DMS114 treated with DMSO at 0.1 percent for 48 hours (cell line): ENCODE data around the gene SLC4A1AP.
A peak's percentile ranks its signal among the peaks of the same experiment; 100 is the strongest.
"Not testable (repeated sequence)": the region's sequence is repeated elsewhere in the genome, so short reads cannot be mapped to it uniquely, and the experiment has no call there.

Experiments
- DNase-seq: peaks from one replicate; lab custom pipeline; 2025; ENCODE audit not compliant: unreplicated experiment; lab: John Stamatoyannopoulos, UW

SLC4A1AP gene

GRCh38 chr2:27647737-27648136 is 16.0 kb upstream of the SLC4A1AP start:
- DNase-seq = no peak

GRCh38 chr2:27651056-27651455 is 12.6 kb upstream of the SLC4A1AP start:
- no peak for DNase-seq

DNA sequence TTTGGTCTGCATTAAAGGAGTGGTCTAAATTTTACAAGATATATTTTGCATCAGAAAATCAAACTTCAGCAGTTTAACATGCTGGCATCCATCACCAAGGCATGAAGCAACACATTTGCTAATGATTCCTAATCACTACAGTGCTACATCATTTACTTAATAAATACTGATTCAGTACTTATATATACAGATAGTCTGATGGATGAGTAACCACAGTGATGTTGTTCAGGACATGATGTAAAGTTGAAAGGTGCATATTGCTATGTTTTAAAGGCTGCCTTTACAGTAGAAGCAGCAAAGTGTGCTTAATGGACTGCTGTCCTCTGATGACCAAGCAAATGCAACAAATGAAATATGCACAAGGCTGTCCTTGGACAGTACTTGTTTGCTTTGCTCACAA is 11.3 kb upstream of the SLC4A1AP start:
- no peak for DNase-seq

DNA sequence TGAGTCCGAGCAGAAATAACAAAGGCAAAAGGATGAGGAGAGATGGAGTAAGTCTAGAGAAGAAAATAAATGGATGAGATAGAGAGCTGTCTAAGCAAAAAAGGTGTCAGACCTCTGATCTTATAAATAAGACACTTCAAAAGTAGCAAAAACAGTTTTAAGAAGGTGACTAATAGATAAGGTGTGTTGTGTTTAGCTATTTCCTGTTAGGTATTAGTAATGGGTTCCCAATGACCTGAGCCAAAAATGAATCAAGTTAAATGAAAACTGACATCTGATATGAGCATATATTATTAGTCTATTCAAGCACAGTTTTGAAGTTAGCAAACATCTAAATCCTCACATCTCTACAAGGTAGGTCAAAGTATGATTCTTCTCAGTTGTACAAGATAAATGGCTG is 10.9 kb upstream of the SLC4A1AP start:
- no peak for DNase-seq

DNA sequence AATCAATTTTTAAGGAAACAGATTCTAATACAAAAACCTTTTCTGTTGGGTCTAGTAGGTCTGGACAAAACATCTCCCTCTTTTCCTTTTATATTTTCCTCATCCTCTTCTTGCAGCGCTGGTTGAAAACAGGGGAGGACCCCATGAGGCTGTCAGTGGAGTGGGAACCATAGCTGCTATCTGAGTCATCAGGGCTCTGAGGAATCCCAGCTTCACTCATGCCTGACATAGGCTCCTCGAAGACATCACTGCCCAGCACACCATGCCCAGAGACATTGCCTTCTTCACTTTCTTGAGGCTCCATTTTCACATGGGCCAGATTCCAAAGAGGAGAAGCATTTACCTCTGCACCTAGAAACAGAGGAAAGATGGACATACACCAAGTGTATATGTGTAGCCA is 10.3 kb upstream of the SLC4A1AP start:
- DNase-seq = no peak

- no peak for DNase-seq
Observed at GRCh38 chr2:27655155-27655951, 8.3 kb upstream of the SLC4A1AP start.

GRCh38 chr2:27661371-27661770 is 2.3 kb upstream of the SLC4A1AP start:
- DNase-seq = no peak

DNA sequence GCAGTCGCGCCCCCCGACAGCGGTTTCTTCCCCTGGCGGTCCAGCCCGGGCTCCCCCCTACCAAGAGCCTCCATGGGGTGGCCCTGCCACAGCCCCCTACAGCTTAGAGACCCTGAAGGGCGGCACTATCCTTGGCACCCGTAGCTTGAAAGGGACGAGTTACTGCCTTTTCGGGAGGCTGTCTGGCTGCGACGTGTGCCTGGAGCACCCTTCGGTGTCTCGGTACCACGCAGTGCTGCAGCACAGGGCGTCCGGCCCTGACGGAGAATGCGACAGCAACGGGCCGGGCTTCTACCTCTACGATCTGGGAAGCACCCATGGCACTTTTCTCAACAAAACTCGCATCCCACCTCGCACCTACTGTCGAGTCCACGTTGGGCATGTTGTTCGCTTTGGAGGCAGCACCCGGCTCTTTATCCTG is 475 bp downstream of the SLC4A1AP start:
- DNase-seq = no peak

DNA sequence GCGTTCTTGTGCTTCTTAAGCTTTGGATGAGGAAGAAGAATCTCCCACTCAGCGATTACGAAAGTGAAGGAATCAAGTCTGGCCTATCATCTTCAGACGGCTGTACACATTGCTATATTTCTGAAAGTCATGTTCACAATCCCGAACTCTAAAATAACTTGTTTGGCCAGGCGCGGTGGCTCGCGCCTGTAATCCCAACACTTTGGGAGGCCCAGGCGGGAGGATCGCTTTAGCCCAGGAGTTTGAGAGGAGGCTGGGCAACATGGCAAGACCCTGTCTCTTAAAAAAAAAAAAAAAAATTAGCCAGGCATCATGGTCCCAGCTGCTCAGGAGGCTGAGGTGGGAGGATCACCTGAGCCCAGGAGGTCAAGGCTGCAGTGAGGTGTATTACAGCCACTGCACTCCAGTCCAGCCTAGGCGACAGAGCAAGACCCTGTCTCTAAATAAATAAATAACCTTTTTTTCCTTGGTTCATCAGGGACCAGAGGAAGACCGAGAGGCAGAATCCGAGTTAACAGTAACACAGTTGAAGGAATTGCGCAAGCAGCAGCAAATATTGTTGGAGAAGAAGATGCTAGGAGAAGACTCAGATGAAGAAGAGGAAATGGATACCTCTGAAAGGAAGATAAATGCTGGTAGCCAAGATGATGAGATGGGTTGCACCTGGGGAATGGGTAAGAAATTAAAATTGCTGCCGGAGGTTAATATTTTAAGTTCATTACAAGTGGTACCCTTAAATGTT is 1.1 kb downstream of the SLC4A1AP start:
- DNase-seq = no peak

- DNase-seq = no peak
Observed at GRCh38 chr2:27667446-27667845, 3.8 kb downstream of the SLC4A1AP start.

DNA sequence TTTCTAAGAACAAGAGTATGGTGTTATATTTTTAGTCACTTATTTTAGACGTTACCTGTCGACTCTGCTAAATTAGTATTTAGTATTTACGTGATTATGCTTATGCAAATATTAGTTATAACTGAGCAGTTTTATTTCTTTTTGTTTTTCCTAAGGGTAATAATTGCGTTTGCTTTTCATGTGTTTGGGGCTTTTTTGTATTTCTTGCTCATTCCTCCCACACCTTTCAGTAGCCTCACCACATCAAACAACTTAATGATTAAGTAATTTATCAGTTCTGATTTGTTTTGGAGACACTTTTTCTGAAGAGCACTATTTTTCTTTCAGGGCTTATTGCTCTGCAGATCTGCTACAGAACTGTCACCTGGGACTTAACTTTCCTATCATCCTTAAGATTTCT is 7.5 kb downstream of the SLC4A1AP start:
- DNase-seq = no peak

DNA sequence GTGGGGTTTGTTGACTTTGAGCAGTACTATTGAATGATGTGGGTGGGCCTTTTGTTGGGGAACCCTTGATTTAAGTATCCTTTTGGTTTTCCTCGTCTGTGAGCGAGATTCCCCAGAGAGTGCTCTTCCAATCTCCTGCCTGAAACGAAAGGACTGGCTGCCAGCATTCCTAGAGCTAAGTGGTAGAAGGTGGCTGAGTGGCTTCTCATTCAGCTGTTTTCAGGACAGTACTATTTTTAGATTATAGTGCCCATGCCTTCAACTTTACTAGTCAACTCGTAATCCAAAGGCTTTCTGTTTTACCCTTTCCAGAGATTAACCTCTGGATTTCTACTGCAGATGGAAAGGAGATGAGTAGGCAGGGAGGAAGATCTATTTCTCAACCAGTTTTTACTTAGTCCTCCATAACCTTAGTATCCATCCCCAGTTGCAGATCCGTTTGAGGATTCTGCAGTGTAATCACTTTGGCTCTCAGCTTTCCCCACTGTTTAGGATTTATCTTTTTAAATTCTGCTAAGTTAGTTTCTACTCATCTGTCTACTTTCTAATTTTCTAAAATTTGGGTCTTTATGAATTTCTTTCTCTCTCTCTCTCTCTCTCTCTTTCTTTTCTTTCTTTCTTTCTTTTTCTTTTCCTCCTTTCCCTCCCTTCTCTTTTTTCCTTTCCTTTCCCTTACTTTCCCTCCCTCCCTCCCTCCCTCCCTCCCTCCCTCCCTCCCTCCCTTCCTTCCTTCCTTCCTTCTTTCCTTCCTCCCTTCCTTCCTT is 9.2 kb downstream of the SLC4A1AP start:
- DNase-seq = no peak

GRCh38 chr2:27680571-27680970 is 16.9 kb downstream of the SLC4A1AP start:
- DNase-seq = no peak

GRCh38 chr2:27681841-27682240 is 18.2 kb downstream of the SLC4A1AP start:
- no peak for DNase-seq

- not testable (repeated sequence) for DNase-seq
Observed at GRCh38 chr2:27682334-27682771, 18.7 kb downstream of the SLC4A1AP start.

GRCh38 chr2:27683390-27684071 is 19.8 kb downstream of the SLC4A1AP start:
- peak; percentile 84 for DNase-seq

DNA sequence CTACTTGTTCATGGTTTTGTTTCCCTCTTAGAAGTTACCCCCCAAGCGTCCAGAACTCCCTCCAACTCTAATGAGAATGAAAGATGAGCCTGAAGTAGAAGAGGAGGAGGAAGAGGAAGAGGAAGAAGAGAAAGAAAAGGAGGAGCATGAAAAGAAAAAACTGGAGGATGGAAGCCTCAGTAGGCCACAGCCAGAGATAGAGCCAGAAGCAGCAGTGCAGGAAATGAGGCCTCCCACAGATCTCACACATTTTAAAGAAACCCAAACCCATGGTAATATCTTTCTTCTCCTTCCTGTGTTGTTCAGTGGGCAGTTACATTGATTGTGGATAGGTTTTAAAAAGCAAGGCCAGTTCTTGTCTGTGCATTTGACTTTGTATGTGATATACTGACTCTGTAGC is 21.3 kb downstream of the SLC4A1AP start:
- not testable (repeated sequence) for DNase-seq

- no peak for DNase-seq
Observed at GRCh38 chr2:27685577-27685976, 21.9 kb downstream of the SLC4A1AP start.

GRCh38 chr2:27687232-27687631 is 23.5 kb downstream of the SLC4A1AP start:
- DNase-seq = no peak

DNA sequence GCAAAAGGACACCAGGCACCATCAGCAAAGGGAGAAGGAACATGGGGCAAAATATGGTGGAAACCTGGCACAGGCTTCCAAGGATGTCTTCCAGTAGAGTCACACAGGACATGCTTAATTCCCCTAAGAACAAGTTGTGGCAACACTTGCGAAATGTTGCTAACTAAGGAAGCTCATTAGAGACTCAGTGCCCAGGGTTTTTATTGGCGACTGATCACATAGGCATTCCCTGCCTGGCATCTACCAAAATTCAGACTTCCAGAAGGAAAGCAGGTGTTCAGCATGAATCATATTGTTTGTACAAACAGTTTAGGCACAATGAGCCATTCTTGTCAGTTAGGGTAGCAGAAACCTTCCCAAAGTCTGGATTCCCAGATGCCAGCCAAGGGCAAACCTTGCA is 25.7 kb downstream of the SLC4A1AP start:
- no peak for DNase-seq

DNA sequence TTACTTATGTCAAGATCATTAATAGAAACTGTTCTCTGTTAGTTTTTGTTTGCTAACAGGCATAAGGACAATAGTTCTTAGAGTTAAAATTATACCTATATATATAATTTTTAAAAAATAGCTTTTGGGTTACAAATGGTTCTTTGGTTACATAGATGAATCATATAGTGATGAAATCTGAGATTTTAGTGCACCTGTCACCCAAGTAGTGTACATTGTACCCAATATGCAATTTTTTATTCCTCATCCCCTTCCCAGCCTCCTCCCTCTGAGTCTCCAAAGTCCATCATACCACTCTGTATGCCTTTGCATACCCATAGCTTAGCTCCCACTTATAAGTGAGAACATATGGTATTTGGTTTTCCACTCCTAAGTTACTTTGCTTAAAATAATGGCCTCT is 26.4 kb downstream of the SLC4A1AP start:
- no peak for DNase-seq
